ENCODE data around the gene TUBB4A. TPM values are rescaled to one million over a fixed set of nuclear protein-coding genes. Genes with fewer than 3 reads are reported as not detected.

Gene TUBB4A
- total RNA-seq, 1 experiment from 2014 or later = 18.5 TPM

DNA sequence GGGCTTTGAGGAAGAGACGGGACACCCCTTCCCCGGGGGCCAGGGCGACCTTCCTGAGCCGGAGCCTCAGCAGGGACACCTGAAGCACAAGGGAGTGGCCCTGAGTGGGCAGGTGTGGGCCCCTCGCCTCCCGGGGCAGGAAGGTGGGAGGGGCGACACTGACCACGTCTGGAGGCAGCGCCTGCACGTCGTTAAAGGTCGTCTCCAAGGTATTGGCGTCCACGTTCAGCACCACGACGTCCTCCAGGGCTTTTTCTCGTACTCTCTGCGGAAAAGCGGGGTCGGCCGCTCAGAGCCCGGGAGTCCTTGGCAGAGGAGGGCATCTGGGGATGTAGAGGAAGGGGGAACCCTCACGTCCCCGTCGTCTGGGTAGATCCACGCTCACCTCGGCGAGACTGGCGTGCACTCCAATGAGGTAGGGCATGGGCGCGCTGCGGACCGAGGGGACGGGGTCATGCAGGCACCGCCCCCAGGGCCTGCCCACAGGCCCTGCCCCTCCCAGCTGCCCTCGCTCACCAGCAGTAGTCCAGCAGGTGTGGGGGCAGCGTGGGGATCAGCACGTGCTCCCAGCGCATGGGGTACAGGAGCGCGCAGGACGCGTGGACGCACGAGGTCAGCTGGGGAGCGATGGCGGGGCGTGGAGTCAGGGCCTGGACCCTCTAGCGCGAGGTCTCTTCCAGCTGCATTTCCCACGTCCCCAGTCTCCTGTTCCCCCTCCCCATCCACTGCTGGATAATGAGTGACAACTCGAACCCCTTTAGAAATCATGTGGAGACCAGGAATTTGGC, 26.6 kb downstream of the TUBB4A start (continued):
- TF ChIP-seq, protein P1, sequence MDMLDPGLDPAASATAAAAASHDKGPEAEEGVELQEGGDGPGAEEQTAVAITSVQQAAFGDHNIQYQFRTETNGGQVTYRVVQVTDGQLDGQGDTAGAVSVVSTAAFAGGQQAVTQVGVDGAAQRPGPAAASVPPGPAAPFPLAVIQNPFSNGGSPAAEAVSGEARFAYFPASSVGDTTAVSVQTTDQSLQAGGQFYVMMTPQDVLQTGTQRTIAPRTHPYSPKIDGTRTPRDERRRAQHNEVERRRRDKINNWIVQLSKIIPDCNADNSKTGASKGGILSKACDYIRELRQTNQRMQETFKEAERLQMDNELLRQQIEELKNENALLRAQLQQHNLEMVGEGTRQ (CRISPR knock-in tag; IDR thresholded peaks at IDR 0.05) = peak; percentile 50; the same call in 1 of the 2 replicates
- TF ChIP-seq, protein P2, sequence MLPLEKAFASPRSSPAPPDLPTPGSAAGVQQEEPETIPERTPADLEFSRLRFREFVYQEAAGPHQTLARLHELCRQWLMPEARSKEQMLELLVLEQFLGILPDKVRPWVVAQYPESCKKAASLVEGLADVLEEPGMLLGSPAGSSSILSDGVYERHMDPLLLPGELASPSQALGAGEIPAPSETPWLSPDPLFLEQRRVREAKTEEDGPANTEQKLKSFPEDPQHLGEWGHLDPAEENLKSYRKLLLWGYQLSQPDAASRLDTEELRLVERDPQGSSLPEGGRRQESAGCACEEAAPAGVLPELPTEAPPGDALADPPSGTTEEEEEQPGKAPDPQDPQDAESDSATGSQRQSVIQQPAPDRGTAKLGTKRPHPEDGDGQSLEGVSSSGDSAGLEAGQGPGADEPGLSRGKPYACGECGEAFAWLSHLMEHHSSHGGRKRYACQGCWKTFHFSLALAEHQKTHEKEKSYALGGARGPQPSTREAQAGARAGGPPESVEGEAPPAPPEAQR (CRISPR knock-in tag; IDR thresholded peaks at IDR 0.05) = no peak
- TF ChIP-seq ZNF138 (CRISPR knock-in tag; conservative IDR thresholded peaks at IDR 0.05) (peak; percentile 91; the same call in 1 of the 2 replicates), TEAD1 (CRISPR knock-in tag; IDR thresholded peaks at IDR 0.05) (peak; percentile 63; the same call in 1 of the 2 replicates), ZNF232 (CRISPR knock-in tag; IDR thresholded peaks at IDR 0.05) (0 out of 2 replicates have a peak, but pooled peaks have one; percentile 23), ZNF423 (CRISPR knock-in tag; IDR thresholded peaks at IDR 0.05) (no peak), EMX1 (CRISPR knock-in tag; IDR thresholded peaks at IDR 0.05) (no peak), RELA (CRISPR knock-in tag; IDR thresholded peaks at IDR 0.05; ENCODE audit: borderline replicate concordance) (peak; percentile 81; the same call in 1 of the 2 replicates), FOXK1 (CRISPR knock-in tag; IDR thresholded peaks at IDR 0.05) (peak; percentile 69; the same call in 1 of the 2 replicates), ZBTB21 (CRISPR knock-in tag; IDR thresholded peaks at IDR 0.05; ENCODE audit: borderline replicate concordance) (0 out of 2 replicates have a peak, but pooled peaks have one; percentile 49), FOXP1 (CRISPR knock-in tag; IDR thresholded peaks at IDR 0.05; ENCODE audit: borderline replicate concordance) (peak; percentile 62), ELF4 (CRISPR knock-in tag; IDR thresholded peaks at IDR 0.05; ENCODE audit: low read depth) (0 out of 2 replicates have a peak, but pooled peaks have one; percentile 54), CBFB (CRISPR knock-in tag; IDR thresholded peaks at IDR 0.05; ENCODE audit: low read depth) (0 out of 2 replicates have a peak, but pooled peaks have one; percentile 27), SMAD4 (CRISPR knock-in tag; IDR thresholded peaks at IDR 0.05) (no peak), ZNF396 (CRISPR knock-in tag; IDR thresholded peaks at IDR 0.05; ENCODE audit: borderline replicate concordance) (no peak)
- TF ChIP-seq, protein P3, sequence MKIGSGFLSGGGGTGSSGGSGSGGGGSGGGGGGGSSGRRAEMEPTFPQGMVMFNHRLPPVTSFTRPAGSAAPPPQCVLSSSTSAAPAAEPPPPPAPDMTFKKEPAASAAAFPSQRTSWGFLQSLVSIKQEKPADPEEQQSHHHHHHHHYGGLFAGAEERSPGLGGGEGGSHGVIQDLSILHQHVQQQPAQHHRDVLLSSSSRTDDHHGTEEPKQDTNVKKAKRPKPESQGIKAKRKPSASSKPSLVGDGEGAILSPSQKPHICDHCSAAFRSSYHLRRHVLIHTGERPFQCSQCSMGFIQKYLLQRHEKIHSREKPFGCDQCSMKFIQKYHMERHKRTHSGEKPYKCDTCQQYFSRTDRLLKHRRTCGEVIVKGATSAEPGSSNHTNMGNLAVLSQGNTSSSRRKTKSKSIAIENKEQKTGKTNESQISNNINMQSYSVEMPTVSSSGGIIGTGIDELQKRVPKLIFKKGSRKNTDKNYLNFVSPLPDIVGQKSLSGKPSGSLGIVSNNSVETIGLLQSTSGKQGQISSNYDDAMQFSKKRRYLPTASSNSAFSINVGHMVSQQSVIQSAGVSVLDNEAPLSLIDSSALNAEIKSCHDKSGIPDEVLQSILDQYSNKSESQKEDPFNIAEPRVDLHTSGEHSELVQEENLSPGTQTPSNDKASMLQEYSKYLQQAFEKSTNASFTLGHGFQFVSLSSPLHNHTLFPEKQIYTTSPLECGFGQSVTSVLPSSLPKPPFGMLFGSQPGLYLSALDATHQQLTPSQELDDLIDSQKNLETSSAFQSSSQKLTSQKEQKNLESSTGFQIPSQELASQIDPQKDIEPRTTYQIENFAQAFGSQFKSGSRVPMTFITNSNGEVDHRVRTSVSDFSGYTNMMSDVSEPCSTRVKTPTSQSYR (CRISPR knock-in tag; IDR thresholded peaks at IDR 0.05) = peak; percentile 78; the same call in 1 of the 2 replicates
- TF ChIP-seq, protein P4, sequence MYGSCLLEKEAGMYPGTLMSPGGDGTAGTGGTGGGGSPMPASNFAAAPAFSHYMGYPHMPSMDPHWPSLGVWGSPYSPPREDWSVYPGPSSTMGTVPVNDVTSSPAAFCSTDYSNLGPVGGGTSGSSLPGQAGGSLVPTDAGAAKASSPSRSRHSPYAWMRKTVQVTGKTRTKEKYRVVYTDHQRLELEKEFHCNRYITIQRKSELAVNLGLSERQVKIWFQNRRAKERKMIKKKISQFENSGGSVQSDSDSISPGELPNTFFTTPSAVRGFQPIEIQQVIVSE (CRISPR knock-in tag; IDR thresholded peaks at IDR 0.05; ENCODE audit: borderline replicate concordance) = no peak
- TF ChIP-seq, protein P5, sequence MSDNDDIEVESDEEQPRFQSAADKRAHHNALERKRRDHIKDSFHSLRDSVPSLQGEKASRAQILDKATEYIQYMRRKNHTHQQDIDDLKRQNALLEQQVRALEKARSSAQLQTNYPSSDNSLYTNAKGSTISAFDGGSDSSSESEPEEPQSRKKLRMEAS (CRISPR knock-in tag; IDR thresholded peaks at IDR 0.05) = peak; percentile 93
- TF ChIP-seq, protein P6, sequence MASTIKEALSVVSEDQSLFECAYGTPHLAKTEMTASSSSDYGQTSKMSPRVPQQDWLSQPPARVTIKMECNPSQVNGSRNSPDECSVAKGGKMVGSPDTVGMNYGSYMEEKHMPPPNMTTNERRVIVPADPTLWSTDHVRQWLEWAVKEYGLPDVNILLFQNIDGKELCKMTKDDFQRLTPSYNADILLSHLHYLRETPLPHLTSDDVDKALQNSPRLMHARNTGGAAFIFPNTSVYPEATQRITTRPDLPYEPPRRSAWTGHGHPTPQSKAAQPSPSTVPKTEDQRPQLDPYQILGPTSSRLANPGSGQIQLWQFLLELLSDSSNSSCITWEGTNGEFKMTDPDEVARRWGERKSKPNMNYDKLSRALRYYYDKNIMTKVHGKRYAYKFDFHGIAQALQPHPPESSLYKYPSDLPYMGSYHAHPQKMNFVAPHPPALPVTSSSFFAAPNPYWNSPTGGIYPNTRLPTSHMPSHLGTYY (CRISPR knock-in tag; IDR thresholded peaks at IDR 0.05) = no peak
